Testis (tissue), 3 donors: ENCODE results near the gene HSPA4. TPM values are rescaled to one million over a fixed set of nuclear protein-coding genes. Genes with fewer than 3 reads are reported as not detected.
"Not testable (repeated sequence)": the region's sequence is repeated elsewhere in the genome, so short reads cannot be mapped to it uniquely, and the experiment has no call there.

Experiments used
- DNase-seq: peaks from one replicate; pipeline ENCODE4 v3.0.0-alpha.2; 2019
- H3K27ac ChIP-seq, 2 donors: fragments of 200-600 bp; sonication (generic); one replicate each; pipeline ENCODE4 v1.5.1; 2019
- H3K27me3 ChIP-seq: fragments of 200-600 bp; sonication (generic); one replicate; pipeline ENCODE4 v1.5.1; 2019
- H3K36me3 ChIP-seq: fragments of 200-600 bp; sonication (generic); one replicate; pipeline ENCODE4 v1.5.1; 2017; ENCODE audit warnings: low read depth; ENCODE audit errors: missing control alignments
- H3K4me1 ChIP-seq: fragments of 200-600 bp; sonication (generic); one replicate; pipeline ENCODE4 v1.5.1; 2019
- H3K4me3 ChIP-seq, 2 donors: fragments of 200-600 bp; sonication (generic); one replicate each; pipeline ENCODE4 v1.5.1; 2017 to 2019
- H3K9me3 ChIP-seq: fragments of 200-600 bp; sonication (generic); one replicate; pipeline ENCODE4 v1.5.1; 2017
- CTCF ChIP-seq, 3 experiments: fragments of 450-650 bp in 2 of 3; fragments of 200-600 bp in 1 of 3; sonication (generic) in 1 of 3; IDR thresholded peaks; one replicate each; pipeline ENCODE4 v1.5.1; 2016 to 2019; ENCODE audit warnings: antibody characterized with exemption in 3 of 3, mild to moderate bottlenecking in 2 of 3, moderate library complexity in 1 of 3
- POLR2A ChIP-seq: fragments of 450-650 bp; IDR thresholded peaks from one replicate; pipeline ENCODE4 v1.6.1; 2017; ENCODE audit warnings: antibody characterized with exemption, mild to moderate bottlenecking, moderate library complexity
- WGBS, 2 donors: methylation state at CpG; one replicate each; pipeline ENCODE4 v1.1.5; 2018; 5-methylcytosine and 5-hydroxymethylcytosine counted together
- intact Hi-C: fragments of 100-400 bp; cut with DNase I; formaldehyde crosslinking; loops from one replicate; pipeline ENCODE4 v1.15.1; 2023; ENCODE audit warnings: low total_unique reads
- polyA plus RNA-seq: library from polyadenylated mRNA; stranded (reverse); fragments of 350-450 nt; fragmentation: Illumina TruSeq; extraction: RNeasy Lipid Tissue Mini Kit (QIAGEN cat#74804); gene quantifications from one replicate; pipeline ENCODE4 v1.2.3, GENCODE V29; 2014; ENCODE audit warnings: low read depth, low replicate concordance; ENCODE audit not compliant: insufficient read depth
- total RNA-seq, 2 donors: library from RNA; depleted of rRNA; stranded (reverse); fragments of >200 nt; gene quantifications; one replicate each; pipeline ENCODE4 v1.2.3, GENCODE V29; 2016

HSPA4 gene
- total and polyA plus RNA-seq, 3 donors from 2014 or later: 107 to 143 (median 108) TPM

- no peaks in the 10 kb centered on the region for H3K27me3 ChIP-seq
- DNase-seq: no peak
- no peak for TF ChIP-seq POLR2A
- TF ChIP-seq CTCF (IDR thresholded peaks at IDR 0.05): no peak
- 69 to 70% methylated on average over 8 of the region's 8 CpGs for WGBS, 2 donors
- no peak overlapping the region for H3K4me3 ChIP-seq
- no peak overlapping the region for H3K27ac ChIP-seq
- intact Hi-C loops: no loop called here
- H3K9me3 ChIP-seq: no peaks in the 10 kb centered on the region
- no peaks in the 10 kb centered on the region for H3K36me3 ChIP-seq
- no peaks in the 10 kb centered on the region for H3K4me1 ChIP-seq
Measured at GRCh38 chr5:133130387-133131118, 78.7 kb downstream of the HSPA4 start.

GRCh38 chr5:133132717-133133116 is 80.9 kb downstream of the HSPA4 start:
- Histone ChIP-seq H3K4me3 (no peak overlapping the region), H3K27me3 (no peaks in the 10 kb centered on the region), H3K9me3 (no peaks in the 10 kb centered on the region), H3K4me1 (no peaks in the 10 kb centered on the region), H3K27ac (no peak overlapping the region), H3K36me3 (no peaks in the 10 kb centered on the region)
- no peak for DNase-seq
- TF ChIP-seq CTCF (IDR thresholded peaks at IDR 0.05) (no peak), POLR2A (no peak)
- intact Hi-C loops: no loop called here
- WGBS, 2 donors: 73 to 79% methylated on average over 2 of the region's 2 CpGs

- H3K4me3 ChIP-seq, H3K36me3 ChIP-seq, H3K27ac ChIP-seq, H3K4me1 ChIP-seq, DNase-seq, H3K27me3 ChIP-seq, H3K9me3 ChIP-seq, intact Hi-C loops: not testable (repeated sequence)
- 92 to 94% methylated on average over 3 to 5 of the region's 5 CpGs for WGBS, 2 donors
Measured at GRCh38 chr5:133133241-133133640, 81.4 kb downstream of the HSPA4 start.

DNA sequence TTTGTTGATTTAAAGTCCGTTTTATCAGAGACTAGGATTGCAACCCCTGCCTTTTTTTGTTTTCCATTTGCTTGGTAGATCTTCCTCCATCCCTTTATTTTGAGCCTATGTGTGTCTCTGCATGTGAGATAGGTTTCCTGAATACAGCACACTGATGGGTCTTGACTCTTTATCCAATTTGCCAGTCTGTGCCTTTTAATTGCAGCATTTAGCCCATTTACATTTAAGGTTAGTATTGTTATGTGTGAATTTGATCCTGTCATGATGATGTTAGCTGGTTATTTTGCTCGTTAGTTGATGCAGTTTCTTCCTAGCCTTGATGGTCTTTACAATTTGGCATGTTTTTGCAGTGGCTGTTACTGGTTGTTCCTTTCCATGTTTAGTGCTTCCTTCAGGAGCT is 85.1 kb downstream of the HSPA4 start:
- H3K27ac ChIP-seq, H3K27me3 ChIP-seq, H3K36me3 ChIP-seq, H3K4me3 ChIP-seq, H3K4me1 ChIP-seq, intact Hi-C loops, DNase-seq, H3K9me3 ChIP-seq: not testable (repeated sequence)
- WGBS, 2 donors: 77% methylated on average over 2 of the region's 2 CpGs

DNA sequence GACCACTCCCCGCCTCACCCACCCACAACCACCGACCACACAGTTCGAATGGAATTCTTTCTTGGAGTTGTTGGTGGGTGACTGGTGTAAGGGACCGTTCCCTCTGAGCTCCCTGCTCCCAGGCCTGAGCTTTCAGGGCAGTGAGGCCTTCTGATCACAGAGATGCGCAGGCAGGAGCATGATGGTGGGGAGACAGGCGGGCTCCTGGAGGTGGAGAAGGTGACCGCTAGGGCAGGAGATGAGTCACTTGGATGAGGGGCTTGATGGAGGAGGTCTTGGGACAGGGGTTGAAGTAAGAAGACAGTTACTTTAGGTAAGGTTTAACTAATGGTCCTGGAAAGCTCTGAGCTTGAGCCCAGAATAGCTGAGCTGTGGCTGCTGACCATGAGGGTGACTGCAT is 88.5 kb downstream of the HSPA4 start:
- intact Hi-C loops: no loop called here
- H3K36me3 ChIP-seq: no peaks in the 10 kb centered on the region
- TF ChIP-seq CTCF (IDR thresholded peaks at IDR 0.05) (no peak), POLR2A (no peak)
- DNase-seq: no peak
- no peaks in the 10 kb centered on the region for H3K9me3 ChIP-seq
- H3K27ac ChIP-seq: no peak overlapping the region
- 93 to 96% methylated on average over 7 of the region's 7 CpGs for WGBS, 2 donors
- no peak overlapping the region for H3K4me3 ChIP-seq
- no peaks in the 10 kb centered on the region for H3K4me1 ChIP-seq
- no peaks in the 10 kb centered on the region for H3K27me3 ChIP-seq

DNA sequence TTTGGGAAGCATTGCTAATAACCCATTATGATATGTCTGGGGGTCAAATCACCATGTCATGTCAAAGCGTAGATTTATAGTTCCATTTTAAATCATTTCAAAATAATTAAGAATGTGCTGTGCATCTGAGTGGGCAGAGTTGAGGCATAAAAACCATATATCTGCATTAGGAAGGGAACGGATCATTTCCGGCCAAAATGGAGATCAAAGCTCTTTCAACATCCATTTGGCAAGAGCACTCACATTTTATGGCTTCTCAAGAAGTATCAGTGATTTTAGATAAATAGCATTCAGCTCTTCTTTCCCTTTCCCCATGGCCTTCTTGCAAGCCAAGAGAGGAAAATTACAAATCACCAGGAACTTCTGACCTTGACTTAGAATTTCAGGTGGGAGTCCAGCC is 89.9 kb downstream of the HSPA4 start:
- H3K4me1 ChIP-seq: no peaks in the 10 kb centered on the region
- 54 to 66% methylated on average over 3 of the region's 3 CpGs for WGBS, 2 donors
- no peak overlapping the region for H3K4me3 ChIP-seq
- no peaks in the 10 kb centered on the region for H3K9me3 ChIP-seq
- H3K27me3 ChIP-seq: no peaks in the 10 kb centered on the region
- no peak overlapping the region for H3K27ac ChIP-seq
- intact Hi-C loops: no loop called here
- DNase-seq: no peak
- TF ChIP-seq CTCF (IDR thresholded peaks at IDR 0.05) (no peak), POLR2A (no peak)
- H3K36me3 ChIP-seq: no peaks in the 10 kb centered on the region
